ENCODE measurements around the gene LARGE2. TPM values are rescaled to one million over a fixed set of nuclear protein-coding genes. Genes with fewer than 3 reads are reported as not detected.
A peak's percentile ranks its signal among the peaks of the same experiment; 100 is the strongest.

LARGE2 gene
- total RNA-seq, 4 donors from 2014 or later = not detected

DNA sequence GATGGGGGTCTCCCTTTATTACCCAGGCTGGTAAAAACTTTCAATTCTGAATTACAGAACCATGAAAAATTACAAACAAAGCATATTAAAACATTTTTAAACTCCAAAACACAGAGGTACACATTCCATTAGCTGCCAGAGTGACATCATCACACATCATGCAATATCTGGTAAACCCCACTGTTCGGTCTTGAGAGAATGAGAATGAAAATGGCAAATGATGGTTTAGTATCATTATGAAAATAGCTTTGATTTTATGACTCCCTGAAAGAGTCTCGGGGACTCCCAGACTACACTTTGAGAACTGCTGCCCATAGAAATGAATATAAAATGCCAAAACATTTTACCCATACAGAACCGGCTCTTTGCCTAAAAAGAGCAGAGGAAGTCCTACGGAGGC lies 18.8 kb downstream of the LARGE2 start:
- Histone ChIP-seq H3K27ac (no peak overlapping the region), H3K9me3 (no peaks in the 10 kb centered on the region), H3K4me1 (peaks cover 10 to 17% of the 10 kb centered on the region in 2 donors), H3K36me3 (peaks cover 0 to 31% of the 10 kb centered on the region in 2 donors), H3K27me3 (no peaks in the 10 kb centered on the region), H3K4me3 (no peak overlapping the region)
- ATAC-seq (no peak), DNase-seq (no peak)
- TF ChIP-seq, protein P1, sequence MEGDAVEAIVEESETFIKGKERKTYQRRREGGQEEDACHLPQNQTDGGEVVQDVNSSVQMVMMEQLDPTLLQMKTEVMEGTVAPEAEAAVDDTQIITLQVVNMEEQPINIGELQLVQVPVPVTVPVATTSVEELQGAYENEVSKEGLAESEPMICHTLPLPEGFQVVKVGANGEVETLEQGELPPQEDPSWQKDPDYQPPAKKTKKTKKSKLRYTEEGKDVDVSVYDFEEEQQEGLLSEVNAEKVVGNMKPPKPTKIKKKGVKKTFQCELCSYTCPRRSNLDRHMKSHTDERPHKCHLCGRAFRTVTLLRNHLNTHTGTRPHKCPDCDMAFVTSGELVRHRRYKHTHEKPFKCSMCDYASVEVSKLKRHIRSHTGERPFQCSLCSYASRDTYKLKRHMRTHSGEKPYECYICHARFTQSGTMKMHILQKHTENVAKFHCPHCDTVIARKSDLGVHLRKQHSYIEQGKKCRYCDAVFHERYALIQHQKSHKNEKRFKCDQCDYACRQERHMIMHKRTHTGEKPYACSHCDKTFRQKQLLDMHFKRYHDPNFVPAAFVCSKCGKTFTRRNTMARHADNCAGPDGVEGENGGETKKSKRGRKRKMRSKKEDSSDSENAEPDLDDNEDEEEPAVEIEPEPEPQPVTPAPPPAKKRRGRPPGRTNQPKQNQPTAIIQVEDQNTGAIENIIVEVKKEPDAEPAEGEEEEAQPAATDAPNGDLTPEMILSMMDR (IDR thresholded peaks at IDR 0.05 in 4 of 5, conservative IDR thresholded peaks at IDR 0.05 in 1 of 5) = no peak
- TF ChIP-seq POLR2A (IDR thresholded peaks at IDR 0.05) = no peak
- intact Hi-C loops (cut with DNase I; ENCODE audit: low total_unique reads) = no loop called here
- in situ Hi-C loops (cut with MboI; ENCODE audit: low sequenced_read_pairs in 4 of 4) = no loop called here

GRCh38 chr11:45942381-45942780 lies 19.9 kb downstream of the LARGE2 start:
- Histone ChIP-seq H3K27me3 (no peaks in the 10 kb centered on the region), H3K4me1 (peaks cover 10 to 12% of the 10 kb centered on the region in 2 donors), H3K27ac (no peak overlapping the region), H3K4me3 (no peak overlapping the region), H3K36me3 (peaks cover 0 to 29% of the 10 kb centered on the region in 2 donors), H3K9me3 (no peaks in the 10 kb centered on the region)
- intact Hi-C loops (cut with DNase I; ENCODE audit: low total_unique reads) = no loop called here
- DNase-seq = no peak
- ATAC-seq = no peak
- in situ Hi-C loops (cut with MboI; ENCODE audit: low sequenced_read_pairs in 4 of 4) = no loop called here
- TF ChIP-seq POLR2A (IDR thresholded peaks at IDR 0.05) = no peak
- TF ChIP-seq, protein P1 (IDR thresholded peaks at IDR 0.05 in 4 of 5, conservative IDR thresholded peaks at IDR 0.05 in 1 of 5) = no peak

- in situ Hi-C loops (cut with MboI; ENCODE audit: low sequenced_read_pairs in 4 of 4) (no loop called here), intact Hi-C loops (cut with DNase I; ENCODE audit: low total_unique reads) (no loop called here)
- ATAC-seq (peak; percentile 52 to 66), DNase-seq (no peak)
- Histone ChIP-seq H3K36me3 (peaks cover 0 to 51% of the 10 kb centered on the region in 2 donors), H3K27ac (peak overlapping the region in 3 of 4 donors; percentile 9 to 46 (median 39)), H3K9me3 (no peaks in the 10 kb centered on the region), H3K4me1 (peaks cover 10 to 12% of the 10 kb centered on the region in 2 donors), H3K4me3 (no peak overlapping the region), H3K27me3 (no peaks in the 10 kb centered on the region)
- no peak for TF ChIP-seq POLR2A (IDR thresholded peaks at IDR 0.05)
- TF ChIP-seq, protein P1 (IDR thresholded peaks at IDR 0.05 in 4 of 5, conservative IDR thresholded peaks at IDR 0.05 in 1 of 5) = no peak
Observed at GRCh38 chr11:45945397-45945999, 23.0 kb downstream of the LARGE2 start.

GRCh38 chr11:45947885-45948284 lies 25.4 kb downstream of the LARGE2 start:
- TF ChIP-seq POLR2A (IDR thresholded peaks at IDR 0.05) = no peak
- TF ChIP-seq, protein P1 (IDR thresholded peaks at IDR 0.05 in 4 of 5, conservative IDR thresholded peaks at IDR 0.05 in 1 of 5) = no peak
- Histone ChIP-seq H3K36me3 (peaks cover 0 to 61% of the 10 kb centered on the region in 2 donors), H3K27ac (no peak overlapping the region), H3K9me3 (no peaks in the 10 kb centered on the region), H3K27me3 (no peaks in the 10 kb centered on the region), H3K4me3 (no peak overlapping the region), H3K4me1 (peaks cover 10 to 12% of the 10 kb centered on the region in 2 donors)
- DNase-seq = no peak
- in situ Hi-C loops (cut with MboI; ENCODE audit: low sequenced_read_pairs in 4 of 4) = no loop called here
- no peak for ATAC-seq
- intact Hi-C loops (cut with DNase I; ENCODE audit: low total_unique reads) = no loop called here

GRCh38 chr11:45948356-45948755 lies 25.9 kb downstream of the LARGE2 start:
- ATAC-seq = no peak
- no peak overlapping the region for H3K4me3 ChIP-seq
- TF ChIP-seq POLR2A (IDR thresholded peaks at IDR 0.05) = no peak
- TF ChIP-seq, protein P1 (IDR thresholded peaks at IDR 0.05 in 4 of 5, conservative IDR thresholded peaks at IDR 0.05 in 1 of 5) = no peak
- H3K9me3 ChIP-seq = no peaks in the 10 kb centered on the region
- DNase-seq = no peak
- peaks cover 10 to 12% of the 10 kb centered on the region in 2 donors for H3K4me1 ChIP-seq
- in situ Hi-C loops (cut with MboI; ENCODE audit: low sequenced_read_pairs in 4 of 4) (no loop called here), intact Hi-C loops (cut with DNase I; ENCODE audit: low total_unique reads) (no loop called here)
- no peaks in the 10 kb centered on the region for H3K27me3 ChIP-seq
- peaks cover 0 to 64% of the 10 kb centered on the region in 2 donors for H3K36me3 ChIP-seq
- no peak overlapping the region for H3K27ac ChIP-seq

Measured in gastrocnemius medialis (tissue), 4 donors.